Osteocyte (in vitro differentiated cells): ENCODE measurements around the gene TMEM39B. TPM values are rescaled to one million over a fixed set of nuclear protein-coding genes. Genes with fewer than 3 reads are reported as not detected.
"Not testable (repeated sequence)": the region's sequence is repeated elsewhere in the genome, so short reads cannot be mapped to it uniquely, and the experiment has no call there.

Experiments
- DNase-seq: peaks from one replicate; pipeline ENCODE4 v3.0.0; 2021; ENCODE audit warnings: mixed read lengths; ENCODE audit not compliant: unreplicated experiment; ENCODE audit errors: extremely low spot score
- H3K27ac Mint-ChIP-seq: one replicate; pipeline ENCODE4 v1.8.0; 2021; ENCODE audit warnings: mild to moderate bottlenecking, mixed read lengths; ENCODE audit not compliant: unreplicated experiment
- H3K27me3 Mint-ChIP-seq: one replicate; pipeline ENCODE4 v1.8.0; 2021; ENCODE audit warnings: mixed read lengths; ENCODE audit not compliant: unreplicated experiment
- H3K36me3 Mint-ChIP-seq: one replicate; pipeline ENCODE4 v1.8.0; 2021; ENCODE audit warnings: mixed read lengths; ENCODE audit not compliant: unreplicated experiment
- H3K4me1 Mint-ChIP-seq: one replicate; pipeline ENCODE4 v1.8.0; 2021; ENCODE audit warnings: mixed read lengths; ENCODE audit not compliant: unreplicated experiment
- H3K4me3 Mint-ChIP-seq: one replicate; pipeline ENCODE4 v1.8.0; 2021; ENCODE audit warnings: mild to moderate bottlenecking, moderate library complexity, mixed read lengths; ENCODE audit not compliant: unreplicated experiment
- H3K9me3 Mint-ChIP-seq: one replicate; pipeline ENCODE4 v1.8.0; 2021; ENCODE audit warnings: mixed read lengths; ENCODE audit not compliant: unreplicated experiment
- CTCF ChIP-seq: fragments of 200-600 bp; sonication (generic); IDR thresholded peaks from 2 replicates; pipeline ENCODE4 v1.5.0; 2021; ENCODE audit warnings: antibody characterized with exemption, mild to moderate bottlenecking, moderate library complexity
- total RNA-seq: library from RNA; stranded (reverse); gene quantifications from 2 replicates; pipeline ENCODE4 v1.2.1, GENCODE V29; 2021

TMEM39B gene
- total RNA-seq, 1 donor from 2014 or later: 25.0 TPM

GRCh38 chr1:32055416-32055815 lies 17.3 kb upstream of the TMEM39B start:
- Mint-ChIP-seq H3K27ac (no peak overlapping the region), H3K4me3 (no peak overlapping the region), H3K9me3 (no peaks in the 10 kb centered on the region), H3K36me3 (peaks cover 57% of the 10 kb centered on the region), H3K4me1 (peaks cover 7% of the 10 kb centered on the region), H3K27me3 (no peaks in the 10 kb centered on the region)
- DNase-seq: no peak
- TF ChIP-seq CTCF: no peak

GRCh38 chr1:32056598-32056997 lies 16.1 kb upstream of the TMEM39B start:
- H3K9me3 Mint-ChIP-seq: no peaks in the 10 kb centered on the region
- peaks cover 18% of the 10 kb centered on the region for H3K4me1 Mint-ChIP-seq
- H3K27ac Mint-ChIP-seq: no peak overlapping the region
- peaks cover 58% of the 10 kb centered on the region for H3K36me3 Mint-ChIP-seq
- no peaks in the 10 kb centered on the region for H3K27me3 Mint-ChIP-seq
- H3K4me3 Mint-ChIP-seq: no peak overlapping the region
- no peak for DNase-seq
- no peak for TF ChIP-seq CTCF

- Mint-ChIP-seq H3K9me3 (no peaks in the 10 kb centered on the region), H3K27ac (peak overlapping the region; percentile 98), H3K4me3 (no peak overlapping the region), H3K27me3 (no peaks in the 10 kb centered on the region), H3K4me1 (peaks cover 42% of the 10 kb centered on the region), H3K36me3 (peaks cover 39% of the 10 kb centered on the region)
- no peak for TF ChIP-seq CTCF
- no peak for DNase-seq
Measured at GRCh38 chr1:32060914-32061313, 11.8 kb upstream of the TMEM39B start.

GRCh38 chr1:32062867-32063230 lies 9.9 kb upstream of the TMEM39B start:
- TF ChIP-seq CTCF: no peak
- DNase-seq: no peak
- Mint-ChIP-seq H3K4me3 (peak overlapping the region; percentile 11), H3K27me3 (no peaks in the 10 kb centered on the region), H3K36me3 (peaks cover 31% of the 10 kb centered on the region), H3K9me3 (no peaks in the 10 kb centered on the region), H3K4me1 (peaks cover 56% of the 10 kb centered on the region), H3K27ac (peak overlapping the region; percentile 98)

GRCh38 chr1:32063261-32063681 lies 9.5 kb upstream of the TMEM39B start:
- peak; percentile 68 for TF ChIP-seq CTCF
- DNase-seq: no peak
- Mint-ChIP-seq H3K9me3 (no peaks in the 10 kb centered on the region), H3K4me1 (peaks cover 60% of the 10 kb centered on the region), H3K27ac (peak overlapping the region; percentile 98), H3K4me3 (no peak overlapping the region), H3K36me3 (peaks cover 30% of the 10 kb centered on the region), H3K27me3 (no peaks in the 10 kb centered on the region)

GRCh38 chr1:32065613-32066488 lies 6.9 kb upstream of the TMEM39B start:
- H3K27me3 Mint-ChIP-seq, DNase-seq, H3K36me3 Mint-ChIP-seq, H3K4me3 Mint-ChIP-seq, H3K9me3 Mint-ChIP-seq: not testable (repeated sequence)
- H3K4me1 Mint-ChIP-seq: peaks cover 61% of the 10 kb centered on the region
- peak overlapping the region; percentile 54 for H3K27ac Mint-ChIP-seq
